Measurements from ENCODE around the gene FAM174A. TPM values are rescaled to one million over a fixed set of nuclear protein-coding genes. Genes with fewer than 3 reads are reported as not detected.

Gene FAM174A
- total RNA-seq, 3 donors from 2014 or later (not counting 1 experiment from before 2014, with no cell fraction given), result 10.2 to 13.0 (median 10.4) TPM

DNA sequence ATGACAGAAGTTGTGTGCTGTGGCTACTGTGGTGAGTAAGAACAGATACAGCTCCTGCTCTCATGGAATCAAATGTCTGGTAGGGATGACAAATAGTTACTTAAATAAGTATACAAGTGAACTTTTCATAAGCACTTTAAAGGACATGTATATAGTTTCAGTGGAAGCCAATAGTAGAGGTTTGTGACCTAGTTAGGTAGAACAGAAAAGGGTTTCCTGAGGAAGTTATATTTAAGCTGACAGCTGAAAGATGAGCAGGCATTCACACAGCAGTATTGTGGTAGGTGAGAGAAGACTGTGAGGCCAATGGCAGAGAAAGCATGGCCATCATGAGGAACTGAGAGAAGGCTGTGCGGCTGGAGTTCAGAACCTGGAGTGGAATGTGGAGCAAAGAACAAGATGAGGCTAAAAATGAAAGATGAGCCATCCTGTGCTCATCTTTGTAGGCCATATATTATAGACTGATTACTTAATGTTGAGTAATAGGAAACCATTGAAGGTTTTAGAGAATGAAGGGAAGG lies 15.4 kb downstream of the FAM174A start:
- ATAC-seq (peak in 1 of 3 donors; percentile 60), DNase-seq (no peak)
- H3K4me3 Mint-ChIP-seq, result no peak overlapping the region
- WGBS (ENCODE audit: insufficient coverage), result 52% methylated on average over 1 of the region's 1 CpG
- no peaks in the 10 kb centered on the region for H3K27me3 Mint-ChIP-seq (ENCODE audit: low read depth in 2 of 2)
- TF ChIP-seq CTCF (IDR thresholded peaks at IDR 0.05), result no peak
- Histone ChIP-seq H3K4me1 (ENCODE audit: control insufficient read depth, insufficient read depth, low read length) (no peaks in the 10 kb centered on the region), H3K9me3 (ENCODE audit: control insufficient read depth, insufficient read depth, low read length) (no peaks in the 10 kb centered on the region), H3K36me3 (ENCODE audit: control insufficient read depth, insufficient read depth, low read length) (no peaks in the 10 kb centered on the region), H3K27me3 (ENCODE audit: control insufficient read depth, insufficient read depth, low read length) (no peaks in the 10 kb centered on the region), H3K27ac (ENCODE audit: low read length) (no peak overlapping the region), H3K4me3 (ENCODE audit: low read length) (no peak overlapping the region)
- H3K36me3 Mint-ChIP-seq, result no peaks in the 10 kb centered on the region
- H3K27ac Mint-ChIP-seq, result peak overlapping the region; percentile 10 to 48
- H3K4me1 Mint-ChIP-seq, result peaks cover 15 to 23% of the 10 kb centered on the region in 2 donors
- H3K9me3 Mint-ChIP-seq, result no peaks in the 10 kb centered on the region
- intact Hi-C loops (cut with micrococcal nuclease), result no loop called here

DNA sequence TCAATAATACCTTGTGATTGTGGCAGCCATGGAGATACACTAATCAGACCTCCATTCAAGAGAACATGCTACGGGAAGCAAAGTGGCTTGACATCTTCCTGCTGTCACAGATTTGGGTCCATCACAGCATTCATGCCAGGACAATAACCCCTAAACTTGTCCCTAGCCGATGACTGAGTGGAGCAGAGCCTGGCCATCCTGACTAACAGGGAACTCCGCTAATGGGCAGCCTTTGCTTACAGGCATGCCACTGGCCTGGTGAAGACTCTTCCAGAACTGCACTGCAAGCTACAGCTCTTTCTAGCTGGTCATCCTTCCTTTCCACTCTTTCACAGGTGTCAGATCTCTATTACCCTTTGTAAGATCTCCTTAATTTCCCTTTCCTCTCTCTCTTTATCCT lies 16.0 kb downstream of the FAM174A start:
- TF ChIP-seq CTCF (IDR thresholded peaks at IDR 0.05), result no peak
- Histone ChIP-seq H3K27me3 (ENCODE audit: control insufficient read depth, insufficient read depth, low read length) (no peaks in the 10 kb centered on the region), H3K36me3 (ENCODE audit: control insufficient read depth, insufficient read depth, low read length) (no peaks in the 10 kb centered on the region), H3K4me1 (ENCODE audit: control insufficient read depth, insufficient read depth, low read length) (no peaks in the 10 kb centered on the region), H3K9me3 (ENCODE audit: control insufficient read depth, insufficient read depth, low read length) (no peaks in the 10 kb centered on the region), H3K4me3 (ENCODE audit: low read length) (no peak overlapping the region), H3K27ac (ENCODE audit: low read length) (no peak overlapping the region)
- intact Hi-C loops (cut with micrococcal nuclease), result no loop called here
- no peaks in the 10 kb centered on the region for H3K36me3 Mint-ChIP-seq
- H3K4me3 Mint-ChIP-seq, result no peak overlapping the region
- 96% methylated on average over 3 of the region's 3 CpGs for WGBS (ENCODE audit: insufficient coverage)
- DNase-seq (no peak), ATAC-seq (no peak)
- H3K4me1 Mint-ChIP-seq, result peaks cover 15 to 23% of the 10 kb centered on the region in 2 donors
- H3K27ac Mint-ChIP-seq, result peak overlapping the region; percentile 34 to 48
- no peaks in the 10 kb centered on the region for H3K27me3 Mint-ChIP-seq (ENCODE audit: low read depth in 2 of 2)
- H3K9me3 Mint-ChIP-seq, result no peaks in the 10 kb centered on the region

- Histone ChIP-seq H3K27ac (ENCODE audit: low read length) (no peak overlapping the region), H3K4me3 (ENCODE audit: low read length) (no peak overlapping the region), H3K4me1 (ENCODE audit: control insufficient read depth, insufficient read depth, low read length) (no peaks in the 10 kb centered on the region), H3K9me3 (ENCODE audit: control insufficient read depth, insufficient read depth, low read length) (no peaks in the 10 kb centered on the region), H3K36me3 (ENCODE audit: control insufficient read depth, insufficient read depth, low read length) (no peaks in the 10 kb centered on the region), H3K27me3 (ENCODE audit: control insufficient read depth, insufficient read depth, low read length) (no peaks in the 10 kb centered on the region)
- DNase-seq (no peak), ATAC-seq (no peak)
- Mint-ChIP-seq H3K4me3 (no peak overlapping the region), H3K36me3 (no peaks in the 10 kb centered on the region), H3K4me1 (peaks cover 22 to 28% of the 10 kb centered on the region in 2 donors), H3K9me3 (no peaks in the 10 kb centered on the region), H3K27me3 (ENCODE audit: low read depth in 2 of 2) (no peaks in the 10 kb centered on the region), H3K27ac (no peak overlapping the region)
- intact Hi-C loops (cut with micrococcal nuclease), result no loop called here
- no peak for TF ChIP-seq CTCF (IDR thresholded peaks at IDR 0.05)
Observed at GRCh38 chr5:100553209-100553608, 18.0 kb downstream of the FAM174A start.

DNA sequence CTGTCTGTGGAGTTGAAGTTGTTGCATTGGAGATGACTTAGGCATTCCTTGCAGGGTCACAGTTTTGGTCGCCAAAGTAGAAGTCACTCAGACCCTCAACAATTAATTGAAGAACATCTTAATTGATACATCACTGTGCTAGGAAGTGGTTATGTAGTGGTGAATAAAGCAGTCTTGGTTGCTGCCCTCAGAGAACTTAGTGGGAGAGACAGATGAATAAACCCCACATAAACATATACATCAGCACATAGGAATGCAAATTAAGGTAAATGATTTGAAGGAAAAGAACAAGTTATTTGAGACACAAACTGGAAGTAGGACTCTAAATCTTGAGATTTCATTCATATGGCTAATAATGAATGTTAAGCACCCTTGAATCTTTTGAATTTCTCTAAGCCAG lies 25.7 kb downstream of the FAM174A start:
- peaks cover 16 to 24% of the 10 kb centered on the region in 2 donors for H3K4me1 Mint-ChIP-seq
- no peak overlapping the region for H3K4me3 ChIP-seq (ENCODE audit: low read length)
- no CpG with 5 or more reads among the region's 1 CpG for WGBS (ENCODE audit: insufficient coverage)
- DNase-seq, result no peak
- no peak overlapping the region for H3K4me3 Mint-ChIP-seq
- H3K27ac Mint-ChIP-seq, result no peak overlapping the region
- peaks cover 11% of the 10 kb centered on the region for H3K36me3 Mint-ChIP-seq
- peaks cover 9% of the 10 kb centered on the region for H3K36me3 ChIP-seq (ENCODE audit: control insufficient read depth, insufficient read depth, low read length)
- TF ChIP-seq CTCF (IDR thresholded peaks at IDR 0.05), result no peak
- no peak for ATAC-seq
- no peak overlapping the region for H3K27ac ChIP-seq (ENCODE audit: low read length)
- no peaks in the 10 kb centered on the region for H3K9me3 Mint-ChIP-seq
- no peaks in the 10 kb centered on the region for H3K4me1 ChIP-seq (ENCODE audit: control insufficient read depth, insufficient read depth, low read length)
- intact Hi-C loops (cut with micrococcal nuclease), result no loop called here
- no peaks in the 10 kb centered on the region for H3K27me3 Mint-ChIP-seq (ENCODE audit: low read depth in 2 of 2)
- no peaks in the 10 kb centered on the region for H3K27me3 ChIP-seq (ENCODE audit: control insufficient read depth, insufficient read depth, low read length)
- H3K9me3 ChIP-seq (ENCODE audit: control insufficient read depth, insufficient read depth, low read length), result no peaks in the 10 kb centered on the region
